Umbilical cord (tissue), 2 donors: ENCODE data around the gene ELP5. TPM values are rescaled to one million over a fixed set of nuclear protein-coding genes. Genes with fewer than 3 reads are reported as not detected.
A peak's percentile ranks its signal among the peaks of the same experiment; 100 is the strongest.

Source experiments
- DNase-seq: peaks from one replicate; pipeline ENCODE4 v3.0.0-alpha.2; 2015; ENCODE audit warnings: low spot score
- total RNA-seq: library from RNA; depleted of rRNA; stranded (reverse); fragments of >200 nt; gene quantifications from one replicate; pipeline ENCODE4 v1.2.3, GENCODE V29; 2014; ENCODE audit warnings: low replicate concordance; ENCODE audit not compliant: insufficient read depth

The ELP5 gene
- total RNA-seq, 1 donor from 2014 or later = 13.7 TPM

DNA sequence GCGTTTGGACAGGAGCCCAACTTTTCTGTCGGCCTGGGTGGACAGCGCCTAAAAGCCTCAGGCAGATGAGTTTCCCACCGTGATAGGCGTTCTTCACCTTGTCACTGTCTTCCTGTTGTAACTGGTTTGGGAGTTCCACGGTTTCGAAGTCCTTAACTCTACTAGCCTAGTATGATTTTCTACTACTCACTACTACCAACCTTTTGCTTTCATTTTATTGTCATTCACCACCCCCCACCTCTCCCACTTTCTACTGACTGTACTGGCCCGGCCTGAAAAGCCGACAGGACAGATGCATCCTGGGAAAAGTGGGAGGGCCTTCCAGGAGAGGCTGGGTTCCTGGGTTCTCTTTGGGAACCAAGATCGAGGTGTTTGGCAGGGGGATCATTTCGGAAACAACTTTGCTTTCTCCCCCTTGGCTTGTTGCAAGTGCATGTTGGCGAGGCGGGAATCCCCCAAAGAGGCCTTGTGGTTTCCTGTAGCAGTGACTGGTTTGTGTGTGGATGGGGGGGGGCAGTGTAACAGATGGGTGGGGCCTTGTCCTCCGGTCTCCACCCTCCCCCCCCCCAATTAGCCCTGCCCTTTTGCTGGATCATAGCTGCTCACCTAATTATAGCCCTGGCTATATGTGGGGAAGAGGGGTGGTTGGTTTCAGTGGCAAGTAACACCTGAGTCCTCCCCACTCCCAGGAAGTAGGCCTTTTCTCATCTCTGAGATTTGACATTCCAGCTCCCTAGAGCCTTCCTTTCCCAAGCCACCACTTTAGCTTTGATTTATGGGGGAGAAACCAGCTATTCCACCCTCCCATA is 56.8 kb downstream of the ELP5 start:
- peak; percentile 82 for DNase-seq

Other genes starting within 250 kb of the ELP5 start
- 12.8 TPM for gene RNASEK, start 239.6 kb upstream of the ELP5 start, total RNA-seq
- gene BCL6B, start 229.2 kb upstream of the ELP5 start, total RNA-seq = 35.2 TPM
- gene SLC16A13, start 216.2 kb upstream of the ELP5 start, total RNA-seq = not detected
- 2.9 TPM for gene SLC16A11, start 208.1 kb upstream of the ELP5 start, total RNA-seq
- gene CLEC10A, start 172.0 kb upstream of the ELP5 start, total RNA-seq = not detected
- not detected for gene ASGR2, start 137.4 kb upstream of the ELP5 start, total RNA-seq
- gene ASGR1, start 72.8 kb upstream of the ELP5 start, total RNA-seq = 1.2 TPM
- gene DLG4, start 32.4 kb upstream of the ELP5 start, total RNA-seq = 18.3 TPM
- gene ACADVL, start 32.3 kb upstream of the ELP5 start, total RNA-seq = 147 TPM
- gene DVL2, start 17.7 kb upstream of the ELP5 start, total RNA-seq = 64.8 TPM
- gene PHF23, start 12.8 kb upstream of the ELP5 start, total RNA-seq = 29.1 TPM
- 240 TPM for gene GABARAP, start 9.8 kb upstream of the ELP5 start, total RNA-seq
- 15.4 TPM for gene CTDNEP1, start 481 bp upstream of the ELP5 start, total RNA-seq
- 14.2 TPM for gene CLDN7, start 10.3 kb downstream of the ELP5 start, total RNA-seq
- gene SLC2A4, start 29.5 kb downstream of the ELP5 start, total RNA-seq = 7.7 TPM
- 0.96 TPM for gene YBX2, start 42.4 kb downstream of the ELP5 start, total RNA-seq
- gene EIF5A, start 55.4 kb downstream of the ELP5 start, total RNA-seq = 136 TPM
- gene GPS2, start 63.1 kb downstream of the ELP5 start, total RNA-seq = 20.5 TPM
- 35.6 TPM for gene NEURL4, start 77.1 kb downstream of the ELP5 start, total RNA-seq
- gene ACAP1, start 84.3 kb downstream of the ELP5 start, total RNA-seq = 5.3 TPM
- gene KCTD11, start 99.9 kb downstream of the ELP5 start, total RNA-seq = 18.3 TPM
- gene TMEM95, start 102.9 kb downstream of the ELP5 start, total RNA-seq = not detected
- 12.8 TPM for gene TNK1, start 128.9 kb downstream of the ELP5 start, total RNA-seq
- gene PLSCR3, start 142.3 kb downstream of the ELP5 start, total RNA-seq = 21.9 TPM
- gene TMEM256, start 151.9 kb downstream of the ELP5 start, total RNA-seq = 89.3 TPM
- 4.8 TPM for gene NLGN2, start 155.6 kb downstream of the ELP5 start, total RNA-seq
- gene SPEM1, start 168.1 kb downstream of the ELP5 start, total RNA-seq = not detected
- gene SPEM2, start 173.4 kb downstream of the ELP5 start, total RNA-seq = not detected
- gene SPEM3, start 176.6 kb downstream of the ELP5 start, total RNA-seq = 0.96 TPM
- 1.9 TPM for gene TMEM102, start 183.2 kb downstream of the ELP5 start, total RNA-seq
- 12.8 TPM for gene FGF11, start 187.3 kb downstream of the ELP5 start, total RNA-seq
- 8.9 TPM for gene CHRNB1, start 192.8 kb downstream of the ELP5 start, total RNA-seq
- gene ZBTB4, start 227.4 kb downstream of the ELP5 start, total RNA-seq = 18.1 TPM
- 0.24 TPM for gene SLC35G6, start 229.2 kb downstream of the ELP5 start, total RNA-seq
- gene POLR2A, start 232.2 kb downstream of the ELP5 start, total RNA-seq = 40.7 TPM